Measurements from ENCODE around the gene SLX4IP.
A peak's percentile ranks its signal among the peaks of the same experiment; 100 is the strongest.

Gene SLX4IP

GRCh38 chr20:10553326-10553984 lies 118.3 kb downstream of the SLX4IP start:
- no peaks in the 10 kb centered on the region for H3K36me3 ChIP-seq
- no peak overlapping the region for H3K27ac ChIP-seq
- no peak overlapping the region for H3K4me3 ChIP-seq (ENCODE audit: low read depth, low read length)
- TF ChIP-seq, protein P1, sequence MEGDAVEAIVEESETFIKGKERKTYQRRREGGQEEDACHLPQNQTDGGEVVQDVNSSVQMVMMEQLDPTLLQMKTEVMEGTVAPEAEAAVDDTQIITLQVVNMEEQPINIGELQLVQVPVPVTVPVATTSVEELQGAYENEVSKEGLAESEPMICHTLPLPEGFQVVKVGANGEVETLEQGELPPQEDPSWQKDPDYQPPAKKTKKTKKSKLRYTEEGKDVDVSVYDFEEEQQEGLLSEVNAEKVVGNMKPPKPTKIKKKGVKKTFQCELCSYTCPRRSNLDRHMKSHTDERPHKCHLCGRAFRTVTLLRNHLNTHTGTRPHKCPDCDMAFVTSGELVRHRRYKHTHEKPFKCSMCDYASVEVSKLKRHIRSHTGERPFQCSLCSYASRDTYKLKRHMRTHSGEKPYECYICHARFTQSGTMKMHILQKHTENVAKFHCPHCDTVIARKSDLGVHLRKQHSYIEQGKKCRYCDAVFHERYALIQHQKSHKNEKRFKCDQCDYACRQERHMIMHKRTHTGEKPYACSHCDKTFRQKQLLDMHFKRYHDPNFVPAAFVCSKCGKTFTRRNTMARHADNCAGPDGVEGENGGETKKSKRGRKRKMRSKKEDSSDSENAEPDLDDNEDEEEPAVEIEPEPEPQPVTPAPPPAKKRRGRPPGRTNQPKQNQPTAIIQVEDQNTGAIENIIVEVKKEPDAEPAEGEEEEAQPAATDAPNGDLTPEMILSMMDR (IDR thresholded peaks at IDR 0.05; ENCODE audit: low read depth, low read length), result peak; percentile 62
- H3K27me3 ChIP-seq (ENCODE audit: insufficient read depth, low read depth, severe bottlenecking), result no peaks in the 10 kb centered on the region
- no peaks in the 10 kb centered on the region for H3K9me3 ChIP-seq (ENCODE audit: severe bottlenecking)
- DNase-seq, result peak; percentile 74

- Histone ChIP-seq H3K9me3 (ENCODE audit: severe bottlenecking) (no peaks in the 10 kb centered on the region), H3K27ac (no peak overlapping the region)
Observed at GRCh38 chr20:10554285-10554684, 119.2 kb downstream of the SLX4IP start.

DNA sequence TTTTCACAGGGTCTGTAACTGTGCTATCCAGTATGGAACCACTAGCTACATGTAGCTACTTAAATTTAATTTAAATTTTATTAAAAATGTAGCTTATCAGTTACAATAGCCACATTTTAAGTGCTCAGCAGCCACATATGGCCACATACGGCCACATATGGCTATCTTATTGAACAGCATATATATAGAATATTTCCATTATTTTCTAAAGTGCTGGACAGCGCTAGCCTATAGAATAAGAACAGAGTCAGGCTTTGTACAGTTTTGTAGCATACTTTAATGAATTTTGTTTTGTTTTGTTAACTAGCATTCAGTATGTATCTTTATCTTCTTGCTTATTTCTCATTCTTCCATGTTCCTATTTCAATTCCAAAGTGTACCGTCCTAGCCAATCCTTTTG lies 120.3 kb downstream of the SLX4IP start:
- Histone ChIP-seq H3K27ac (no peak overlapping the region), H3K4me3 (ENCODE audit: low read depth, low read length) (no peak overlapping the region), H3K36me3 (no peaks in the 10 kb centered on the region), H3K9me3 (ENCODE audit: severe bottlenecking) (no peaks in the 10 kb centered on the region), H3K27me3 (ENCODE audit: insufficient read depth, low read depth, severe bottlenecking) (no peaks in the 10 kb centered on the region)
- TF ChIP-seq, protein P1 (IDR thresholded peaks at IDR 0.05; ENCODE audit: low read depth, low read length), result no peak
- no peak for DNase-seq

More at GRCh38 chr20:10554285-10554684, 119.2 kb downstream of the SLX4IP start:
- no peak for DNase-seq
- H3K4me3 ChIP-seq (ENCODE audit: low read depth, low read length), result no peak overlapping the region
- H3K36me3 ChIP-seq, result no peaks in the 10 kb centered on the region
- H3K27me3 ChIP-seq (ENCODE audit: insufficient read depth, low read depth, severe bottlenecking), result no peaks in the 10 kb centered on the region
- TF ChIP-seq, protein P1 (IDR thresholded peaks at IDR 0.05; ENCODE audit: low read depth, low read length), result no peak

- Histone ChIP-seq H3K27ac (no peak overlapping the region), H3K36me3 (no peaks in the 10 kb centered on the region)
Observed at GRCh38 chr20:10555865-10556308, 120.8 kb downstream of the SLX4IP start.

GRCh38 chr20:10556519-10557083 lies 121.5 kb downstream of the SLX4IP start:
- H3K9me3 ChIP-seq (ENCODE audit: severe bottlenecking), result no peaks in the 10 kb centered on the region
- H3K36me3 ChIP-seq, result no peaks in the 10 kb centered on the region
- no peak overlapping the region for H3K4me3 ChIP-seq (ENCODE audit: low read depth, low read length)
- TF ChIP-seq, protein P1 (IDR thresholded peaks at IDR 0.05; ENCODE audit: low read depth, low read length), result no peak
- no peak for DNase-seq
- H3K27ac ChIP-seq, result no peak overlapping the region
- no peaks in the 10 kb centered on the region for H3K27me3 ChIP-seq (ENCODE audit: insufficient read depth, low read depth, severe bottlenecking)

More at GRCh38 chr20:10555865-10556308, 120.8 kb downstream of the SLX4IP start:
- Histone ChIP-seq H3K27me3 (ENCODE audit: insufficient read depth, low read depth, severe bottlenecking) (no peaks in the 10 kb centered on the region), H3K9me3 (ENCODE audit: severe bottlenecking) (no peaks in the 10 kb centered on the region), H3K4me3 (ENCODE audit: low read depth, low read length) (no peak overlapping the region)
- TF ChIP-seq, protein P1 (IDR thresholded peaks at IDR 0.05; ENCODE audit: low read depth, low read length), result no peak
- DNase-seq, result no peak

Data from WERI-Rb-1 (cell line).